ENCODE measurements around the gene ZNF282.
"Not testable (repeated sequence)": the region's sequence is repeated elsewhere in the genome, so short reads cannot be mapped to it uniquely, and the experiment has no call there.

ZNF282 gene

GRCh38 chr7:149239345-149240143, 44.2 kb downstream of the ZNF282 start, which contains the start of gene ZNF212:
ZNF212 (plus strand) TSS chr7:149239651; CDS start chr7:149239779, 128 bp downstream.
- peak; percentile 94 for TF ChIP-seq CTCF (IDR thresholded peaks at IDR 0.05; ENCODE audit: control insufficient read depth, insufficient read depth, low read depth, low read length, missing control alignments)
- DNase-seq (ENCODE audit: low read depth): peak; percentile 46
- H3K4me3 ChIP-seq (ENCODE audit: control insufficient read depth, low read depth, low read length): peak within 1 kb of the TSS; percentile 80

GRCh38 chr7:149240637-149241036, 45.3 kb downstream of the ZNF282 start:
- no peak for TF ChIP-seq CTCF (IDR thresholded peaks at IDR 0.05; ENCODE audit: control insufficient read depth, insufficient read depth, low read depth, low read length, missing control alignments)
- H3K4me3 ChIP-seq (ENCODE audit: control insufficient read depth, low read depth, low read length): peak overlapping the region; percentile 80
- DNase-seq (ENCODE audit: low read depth): no peak

GRCh38 chr7:149241696-149242095, 46.4 kb downstream of the ZNF282 start:
- H3K4me3 ChIP-seq (ENCODE audit: control insufficient read depth, low read depth, low read length): no peak overlapping the region
- no peak for DNase-seq (ENCODE audit: low read depth)
- TF ChIP-seq CTCF (IDR thresholded peaks at IDR 0.05; ENCODE audit: control insufficient read depth, insufficient read depth, low read depth, low read length, missing control alignments): no peak

- no peak overlapping the region for H3K4me3 ChIP-seq (ENCODE audit: control insufficient read depth, low read depth, low read length)
- TF ChIP-seq CTCF (IDR thresholded peaks at IDR 0.05; ENCODE audit: control insufficient read depth, insufficient read depth, low read depth, low read length, missing control alignments): no peak
- no peak for DNase-seq (ENCODE audit: low read depth)
Measured at GRCh38 chr7:149245244-149245643, 49.9 kb downstream of the ZNF282 start.

- no peak for TF ChIP-seq CTCF (IDR thresholded peaks at IDR 0.05; ENCODE audit: control insufficient read depth, insufficient read depth, low read depth, low read length, missing control alignments)
- H3K4me3 ChIP-seq (ENCODE audit: control insufficient read depth, low read depth, low read length): no peak overlapping the region
- no peak for DNase-seq (ENCODE audit: low read depth)
Measured at GRCh38 chr7:149245744-149246143, 50.4 kb downstream of the ZNF282 start.

GRCh38 chr7:149248777-149249176, 53.4 kb downstream of the ZNF282 start:
- no peak overlapping the region for H3K4me3 ChIP-seq (ENCODE audit: control insufficient read depth, low read depth, low read length)
- no peak for TF ChIP-seq CTCF (IDR thresholded peaks at IDR 0.05; ENCODE audit: control insufficient read depth, insufficient read depth, low read depth, low read length, missing control alignments)
- DNase-seq (ENCODE audit: low read depth): no peak

- not testable (repeated sequence) for H3K4me3 ChIP-seq (ENCODE audit: control insufficient read depth, low read depth, low read length); DNase-seq (ENCODE audit: low read depth)
Measured at GRCh38 chr7:149250151-149250550, 54.8 kb downstream of the ZNF282 start.

GRCh38 chr7:149251518-149251917, 56.2 kb downstream of the ZNF282 start:
- not testable (repeated sequence) for DNase-seq (ENCODE audit: low read depth); H3K4me3 ChIP-seq (ENCODE audit: control insufficient read depth, low read depth, low read length)

All from AG09309 (cell line).